SK-N-SH treated with all-trans-retinoic acid at 6 μM for 48 hours (cell line): ENCODE results near the gene PAXIP1.
A peak's percentile ranks its signal among the peaks of the same experiment; 100 is the strongest.

Source experiments
- ATAC-seq: fragments of 200-7000 bp; cut with Tn5 transposase; 3 replicates; pipeline ENCODE4 v1.9.1; 2020; ENCODE audit warnings: mild to moderate bottlenecking, moderate library complexity
- BACH2 ChIP-seq: fragments of 250-450 bp; sonication (Bioruptor Pico); IDR thresholded peaks from 2 replicates; pipeline ENCODE4 v1.9.0; 2021; ENCODE audit warnings: mild to moderate bottlenecking, borderline replicate concordance
- CREB5 ChIP-seq: fragments of 250-450 bp; sonication (Bioruptor Pico); IDR thresholded peaks from 2 replicates; pipeline ENCODE4 v1.5.1; 2020; ENCODE audit warnings: low read depth, mild to moderate bottlenecking, moderate library complexity
- CSDC2 ChIP-seq: fragments of 250-450 bp; sonication (Bioruptor Pico); IDR thresholded peaks from 2 replicates; pipeline ENCODE4 v1.5.0; 2020; ENCODE audit warnings: mild to moderate bottlenecking, moderate library complexity
- CSRNP3 ChIP-seq: fragments of 250-450 bp; sonication (Bioruptor Pico); IDR thresholded peaks from 2 replicates; pipeline ENCODE4 v1.5.1; 2021; ENCODE audit warnings: mild to moderate bottlenecking, moderate library complexity
- ESRRG ChIP-seq: fragments of 250-450 bp; sonication (Bioruptor Pico); IDR thresholded peaks from 2 replicates; pipeline ENCODE4 v1.6.1; 2021; ENCODE audit warnings: mild to moderate bottlenecking
- GLIS3 ChIP-seq: fragments of 250-450 bp; sonication (Bioruptor Pico); IDR thresholded peaks from 2 replicates; pipeline ENCODE4 v1.5.0; 2020; ENCODE audit warnings: mild to moderate bottlenecking, moderate library complexity
- ISL1 ChIP-seq: fragments of 250-450 bp; sonication (Bioruptor Pico); IDR thresholded peaks from 2 replicates; pipeline ENCODE4 v2.1.2; 2022; ENCODE audit warnings: mild to moderate bottlenecking, moderate library complexity
- OSR1 ChIP-seq: fragments of 250-450 bp; sonication (Bioruptor Pico); IDR thresholded peaks from 2 replicates; pipeline ENCODE4 v1.8.0; 2022; ENCODE audit warnings: moderate library complexity, mild to moderate bottlenecking, inconsistent platforms
- PATZ1 ChIP-seq: fragments of 250-450 bp; sonication (Bioruptor Pico); IDR thresholded peaks from 2 replicates; pipeline ENCODE4 v1.8.0; 2020; ENCODE audit warnings: mild to moderate bottlenecking, moderate library complexity, borderline replicate concordance
- POU6F1 ChIP-seq: fragments of 250-450 bp; sonication (Bioruptor Pico); IDR thresholded peaks from 2 replicates; pipeline ENCODE4 v1.8.0; 2021; ENCODE audit warnings: low read depth, mild to moderate bottlenecking, moderate library complexity, borderline replicate concordance
- PPARA ChIP-seq: fragments of 250-450 bp; sonication (Bioruptor Pico); IDR thresholded peaks from 2 replicates; pipeline ENCODE4 v1.5.0; 2020; ENCODE audit warnings: mild to moderate bottlenecking, borderline replicate concordance
- RARB ChIP-seq: fragments of 250-450 bp; sonication (Bioruptor Pico); IDR thresholded peaks from 2 replicates; pipeline ENCODE4 v1.8.0; 2021; ENCODE audit warnings: mild to moderate bottlenecking, moderate library complexity
- SNAI2 ChIP-seq: fragments of 250-450 bp; sonication (Bioruptor Pico); IDR thresholded peaks from 2 replicates; pipeline ENCODE4 v1.5.0; 2020; ENCODE audit warnings: mild to moderate bottlenecking, moderate library complexity
- TOX ChIP-seq: fragments of 250-450 bp; sonication (Bioruptor Pico); IDR thresholded peaks from 2 replicates; pipeline ENCODE4 v1.8.0; 2021; ENCODE audit warnings: mild to moderate bottlenecking, moderate library complexity, borderline replicate concordance
- TSHZ2 ChIP-seq: fragments of 250-450 bp; sonication (Bioruptor Pico); IDR thresholded peaks from 2 replicates; pipeline ENCODE4 v1.5.0; 2020; ENCODE audit warnings: mild to moderate bottlenecking, moderate library complexity
- ZFP3 ChIP-seq: fragments of 250-450 bp; sonication (Bioruptor Pico); IDR thresholded peaks from 2 replicates; pipeline ENCODE4 v1.5.0; 2020; ENCODE audit warnings: mild to moderate bottlenecking, moderate library complexity
- ZFP30 ChIP-seq: fragments of 450-650 bp; formaldehyde crosslinking; IDR thresholded peaks from 2 replicates; pipeline ENCODE4 v1.5.0; 2022; ENCODE audit warnings: mild to moderate bottlenecking, moderate library complexity
- ZNF565 ChIP-seq: fragments of 450-650 bp; formaldehyde crosslinking; conservative IDR thresholded peaks from 2 replicates; pipeline ENCODE4 v1.5.0; 2020; ENCODE audit warnings: low read depth, mild to moderate bottlenecking, moderate library complexity
- ZNF8 ChIP-seq: fragments of 450-650 bp; formaldehyde crosslinking; IDR thresholded peaks from 2 replicates; pipeline ENCODE4 v1.5.0; 2020; ENCODE audit warnings: mild to moderate bottlenecking, moderate library complexity

PAXIP1 gene

GRCh38 chr7:154987571-154987970 is 15.4 kb downstream of the PAXIP1 start:
- TF ChIP-seq CSRNP3 (CRISPR knock-in tag) (no peak), RARB (no peak), SNAI2 (CRISPR knock-in tag) (no peak), ZFP30 (CRISPR knock-in tag) (no peak), PPARA (CRISPR knock-in tag) (no peak), CREB5 (CRISPR knock-in tag) (no peak), ZFP3 (CRISPR knock-in tag) (no peak), ZNF8 (no peak), ZNF565 (CRISPR knock-in tag) (no peak), TSHZ2 (no peak), TOX (CRISPR knock-in tag) (no peak), POU6F1 (CRISPR knock-in tag) (no peak), ESRRG (CRISPR knock-in tag) (no peak)
- TF ChIP-seq, all 23 proteins: peak for 0
- no peak for ATAC-seq

GRCh38 chr7:154986200-154986945 is 16.6 kb downstream of the PAXIP1 start:
- ATAC-seq: no peak
- TF ChIP-seq ZFP30 (CRISPR knock-in tag): no peak
- no peak for TF ChIP-seq ZNF8
- no peak for TF ChIP-seq CSRNP3 (CRISPR knock-in tag)
- TF ChIP-seq SNAI2 (CRISPR knock-in tag): no peak
- no peak for TF ChIP-seq ISL1 (CRISPR knock-in tag)
- no peak for TF ChIP-seq PPARA (CRISPR knock-in tag)
- no peak for TF ChIP-seq CREB5 (CRISPR knock-in tag)
- TF ChIP-seq ZNF565 (CRISPR knock-in tag): no peak
- no peak for TF ChIP-seq ZFP3 (CRISPR knock-in tag)
- no peak for TF ChIP-seq BACH2 (CRISPR knock-in tag)

GRCh38 chr7:154985230-154985629 is 17.7 kb downstream of the PAXIP1 start:
- peak; percentile 39; the same call in 2 of the 3 replicates for ATAC-seq
- TF ChIP-seq OSR1 (CRISPR knock-in tag) (no peak), RARB (no peak), GLIS3 (CRISPR knock-in tag) (no peak), TSHZ2 (no peak), PATZ1 (CRISPR knock-in tag) (no peak), CREB5 (CRISPR knock-in tag) (no peak), CSDC2 (CRISPR knock-in tag) (no peak)
